ENCODE data around the gene DNASE1L2. TPM values are rescaled to one million over a fixed set of nuclear protein-coding genes. Genes with fewer than 3 reads are reported as not detected.

The DNASE1L2 gene
- total RNA-seq, 2 donors from 2014 or later = 0.37 to 0.42 TPM

- H3K9me3 ChIP-seq (ENCODE audit: control insufficient read depth, low read length, poor library complexity, severe bottlenecking) = no peaks in the 10 kb centered on the region
- peak within 1 kb of the TSS; percentile 88 for H3K4me3 Mint-ChIP-seq
- no peaks in the 10 kb centered on the region for H3K27me3 Mint-ChIP-seq
- H3K27ac Mint-ChIP-seq = peak within 1 kb of the TSS; percentile 83
- ATAC-seq (peak; percentile 98), DNase-seq (peak; percentile 97 to 99 (median 99))
- H3K36me3 Mint-ChIP-seq (ENCODE audit: low read depth) = no peaks in the 10 kb centered on the region
- peaks cover 9% of the 10 kb centered on the region for H3K4me1 Mint-ChIP-seq
These were observed 12.9 kb upstream of the DNASE1L2 start, which contains the start of gene E4F1 for GRCh38 chr16:2223221-2223941. E4F1 (plus strand) TSS chr16:2223591; CDS start chr16:2223614, 23 bp downstream.

DNA sequence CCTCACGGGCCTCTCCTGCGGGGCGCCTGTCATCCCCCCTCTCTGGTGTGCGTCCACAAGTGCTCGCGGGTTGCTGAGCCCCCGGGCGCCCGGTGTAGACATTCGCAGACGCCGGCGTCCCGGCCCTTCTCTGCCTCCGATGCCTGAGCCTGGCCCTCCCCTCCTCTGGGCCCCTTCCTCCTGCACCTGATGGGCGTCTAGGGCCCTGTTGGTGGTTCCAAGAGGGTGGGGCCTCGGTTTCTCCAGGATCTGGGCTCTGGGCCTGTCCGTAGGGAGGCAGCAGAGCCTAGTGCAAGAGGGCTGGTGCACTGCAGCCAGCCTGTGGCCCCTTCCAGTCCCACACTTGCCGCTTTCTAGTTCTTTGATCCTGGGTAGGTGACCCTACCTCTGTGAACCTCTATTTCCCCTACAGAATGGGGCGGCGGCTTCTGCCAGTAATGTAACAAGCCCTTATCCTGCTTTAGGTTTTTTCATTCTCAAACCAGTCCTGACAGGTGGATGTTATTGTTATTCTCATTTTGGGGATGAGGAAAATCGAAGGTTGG, 12.2 kb upstream of the DNASE1L2 start:
- no peaks in the 10 kb centered on the region for H3K9me3 ChIP-seq (ENCODE audit: control insufficient read depth, low read length, poor library complexity, severe bottlenecking)
- Mint-ChIP-seq H3K27ac (peak overlapping the region; percentile 83), H3K4me1 (peaks cover 9% of the 10 kb centered on the region), H3K27me3 (no peaks in the 10 kb centered on the region), H3K4me3 (peak overlapping the region; percentile 88), H3K36me3 (ENCODE audit: low read depth) (no peaks in the 10 kb centered on the region)
- DNase-seq (no peak), ATAC-seq (peak; percentile 14)

DNA sequence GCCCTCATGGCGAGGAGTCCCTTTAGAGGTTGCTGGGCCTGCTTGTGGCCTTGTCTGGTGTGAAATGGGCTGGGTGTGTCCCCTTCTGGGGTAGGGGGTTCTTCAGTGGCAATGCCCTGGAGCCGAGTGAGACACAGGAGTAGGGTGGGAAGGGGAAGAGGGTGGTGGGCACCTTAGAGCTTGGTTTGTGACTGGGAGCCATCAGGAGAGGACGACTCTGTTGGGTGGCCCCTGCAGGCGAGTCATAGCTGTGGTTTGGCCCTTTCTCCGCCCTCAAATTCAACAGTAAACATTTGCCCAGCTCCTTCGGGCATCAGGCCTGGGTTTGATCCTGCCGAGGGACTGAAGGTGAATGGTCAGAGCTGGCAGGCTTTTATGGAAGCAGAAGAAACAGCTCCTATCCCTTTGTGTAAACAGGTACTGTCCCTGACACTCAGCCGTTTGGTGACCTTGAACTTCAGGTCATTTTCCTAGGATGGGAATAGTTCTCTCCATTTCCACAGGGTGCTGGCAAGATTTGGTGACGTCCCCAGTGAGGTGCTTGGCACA, 9.9 kb upstream of the DNASE1L2 start:
- no peak for ATAC-seq
- H3K36me3 Mint-ChIP-seq (ENCODE audit: low read depth) = peaks cover 2% of the 10 kb centered on the region
- H3K4me3 Mint-ChIP-seq = peak overlapping the region; percentile 25

GRCh38 chr16:2226918-2227317, 9.3 kb upstream of the DNASE1L2 start:
- Mint-ChIP-seq H3K4me1 (peaks cover 9% of the 10 kb centered on the region), H3K4me3 (peak overlapping the region; percentile 67), H3K27ac (no peak overlapping the region), H3K27me3 (no peaks in the 10 kb centered on the region), H3K36me3 (ENCODE audit: low read depth) (peaks cover 2% of the 10 kb centered on the region)
- ATAC-seq (no peak), DNase-seq (no peak)
- H3K9me3 ChIP-seq (ENCODE audit: control insufficient read depth, low read length, poor library complexity, severe bottlenecking) = no peaks in the 10 kb centered on the region

More for the DNA sequence above, 9.9 kb upstream of the DNASE1L2 start:
- DNase-seq = no peak
- Mint-ChIP-seq H3K4me1 (peaks cover 9% of the 10 kb centered on the region), H3K27me3 (no peaks in the 10 kb centered on the region), H3K27ac (no peak overlapping the region)
- no peaks in the 10 kb centered on the region for H3K9me3 ChIP-seq (ENCODE audit: control insufficient read depth, low read length, poor library complexity, severe bottlenecking)

DNA sequence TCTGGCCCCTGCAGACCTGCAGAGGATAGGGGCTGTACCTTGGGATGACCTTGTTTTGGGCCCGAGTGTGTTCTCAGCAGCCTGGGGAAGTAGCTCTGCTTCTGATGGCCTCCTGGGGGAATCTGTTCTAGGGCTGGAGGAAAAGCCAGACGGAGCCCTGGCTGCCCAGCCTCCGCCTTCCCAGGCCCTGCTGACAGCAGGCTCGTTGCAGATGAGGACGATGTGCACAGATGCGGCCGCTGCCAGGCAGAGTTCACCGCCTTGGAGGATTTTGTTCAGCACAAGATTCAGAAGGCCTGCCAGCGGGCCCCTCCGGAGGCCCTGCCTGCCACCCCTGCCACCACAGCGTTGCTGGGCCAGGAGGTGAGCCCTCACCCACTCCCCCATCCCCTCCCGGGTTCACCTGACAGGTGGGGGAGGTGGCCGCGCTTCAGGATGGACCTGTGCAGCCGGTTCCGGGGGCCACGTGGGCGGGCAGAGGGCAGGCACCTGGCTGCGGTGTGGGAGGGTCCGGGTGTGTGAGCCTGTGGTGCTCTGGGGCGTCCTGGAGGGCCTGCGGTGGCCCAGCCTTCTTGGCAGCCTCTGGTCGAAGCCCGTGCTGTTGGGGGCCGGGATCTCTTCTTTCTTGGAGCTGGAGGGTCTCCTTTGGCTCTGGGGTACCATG, 8.0 kb upstream of the DNASE1L2 start:
- no peak for ATAC-seq
- H3K4me1 Mint-ChIP-seq = peaks cover 7% of the 10 kb centered on the region

GRCh38 chr16:2229091-2229490, 7.2 kb upstream of the DNASE1L2 start:
- no peaks in the 10 kb centered on the region for H3K9me3 ChIP-seq (ENCODE audit: control insufficient read depth, low read length, poor library complexity, severe bottlenecking)
- DNase-seq (no peak), ATAC-seq (no peak)
- H3K36me3 Mint-ChIP-seq (ENCODE audit: low read depth) = peaks cover 4% of the 10 kb centered on the region
- H3K4me1 Mint-ChIP-seq = peaks cover 5% of the 10 kb centered on the region
- H3K4me3 Mint-ChIP-seq = no peak overlapping the region
- H3K27ac Mint-ChIP-seq = no peak overlapping the region
- no peaks in the 10 kb centered on the region for H3K27me3 Mint-ChIP-seq

More for the DNA sequence above, 8.0 kb upstream of the DNASE1L2 start:
- DNase-seq = no peak
- Mint-ChIP-seq H3K4me3 (no peak overlapping the region), H3K27ac (no peak overlapping the region), H3K27me3 (no peaks in the 10 kb centered on the region), H3K36me3 (ENCODE audit: low read depth) (peaks cover 2% of the 10 kb centered on the region)
- H3K9me3 ChIP-seq (ENCODE audit: control insufficient read depth, low read length, poor library complexity, severe bottlenecking) = no peaks in the 10 kb centered on the region

- H3K27me3 Mint-ChIP-seq = no peaks in the 10 kb centered on the region
- H3K4me1 Mint-ChIP-seq = peaks cover 3% of the 10 kb centered on the region
- H3K27ac Mint-ChIP-seq = no peak overlapping the region
- ATAC-seq = no peak
- no peaks in the 10 kb centered on the region for H3K9me3 ChIP-seq (ENCODE audit: control insufficient read depth, low read length, poor library complexity, severe bottlenecking)
- H3K36me3 Mint-ChIP-seq (ENCODE audit: low read depth) = peaks cover 4% of the 10 kb centered on the region
- H3K4me3 Mint-ChIP-seq = peak overlapping the region; percentile 43
- DNase-seq = no peak
These were observed 6.5 kb upstream of the DNASE1L2 start for GRCh38 chr16:2229632-2230250.

- H3K9me3 ChIP-seq (ENCODE audit: control insufficient read depth, low read length, poor library complexity, severe bottlenecking) = no peaks in the 10 kb centered on the region
- ATAC-seq (no peak), DNase-seq (no peak)
- Mint-ChIP-seq H3K36me3 (ENCODE audit: low read depth) (peaks cover 4% of the 10 kb centered on the region), H3K27ac (no peak overlapping the region), H3K4me1 (peaks cover 5% of the 10 kb centered on the region), H3K4me3 (peak overlapping the region; percentile 43), H3K27me3 (no peaks in the 10 kb centered on the region)
These were observed 5.9 kb upstream of the DNASE1L2 start for GRCh38 chr16:2230376-2230775.

DNA sequence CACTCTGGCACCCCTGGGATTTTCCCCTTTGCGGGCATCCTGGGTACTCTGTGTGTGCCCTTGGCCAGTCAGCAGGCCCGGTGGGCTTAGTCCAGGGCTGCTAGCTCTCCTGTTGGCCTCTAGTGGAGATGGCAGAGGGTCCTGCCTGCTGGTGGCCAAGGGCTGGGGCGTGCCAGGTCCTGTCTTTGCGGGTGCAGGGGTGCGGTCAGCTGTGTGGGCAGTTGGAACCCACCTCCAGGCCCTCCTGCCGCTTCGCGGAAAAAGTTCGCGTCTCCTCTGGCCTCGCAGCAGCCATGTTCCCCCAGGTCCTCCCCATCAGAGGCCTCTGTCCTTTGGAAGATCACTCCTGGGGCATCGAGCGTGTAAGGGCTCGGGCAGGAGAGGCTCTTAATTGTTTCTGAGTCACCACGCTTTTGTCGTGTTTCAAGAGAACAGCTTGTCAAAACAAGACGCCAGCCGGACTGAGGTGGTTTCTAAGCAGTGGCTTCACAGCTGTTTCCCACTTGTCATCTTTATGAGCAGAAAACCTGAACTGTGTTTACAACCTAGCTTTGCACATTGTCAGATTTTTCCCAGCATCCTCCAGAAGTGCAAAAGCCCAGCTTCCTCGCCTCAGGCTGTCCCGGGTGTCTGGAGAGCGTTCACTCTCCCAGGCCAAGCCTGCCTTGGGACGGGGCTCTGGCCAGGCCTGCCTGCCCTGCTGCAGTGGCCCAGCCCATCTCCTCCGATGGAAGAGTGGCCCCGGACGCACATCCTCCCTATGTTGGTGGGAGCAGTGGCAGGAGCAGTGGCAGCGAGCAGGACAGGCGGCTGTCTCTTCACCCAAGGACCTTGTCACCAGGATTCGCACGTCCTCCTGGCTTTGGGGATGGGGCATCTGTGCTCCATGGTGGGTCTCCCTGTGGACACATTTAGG, 5.0 kb upstream of the DNASE1L2 start:
- H3K36me3 Mint-ChIP-seq (ENCODE audit: low read depth) = peaks cover 4% of the 10 kb centered on the region
- H3K9me3 ChIP-seq (ENCODE audit: control insufficient read depth, low read length, poor library complexity, severe bottlenecking) = no peaks in the 10 kb centered on the region
- no peak overlapping the region for H3K27ac Mint-ChIP-seq
- ATAC-seq (no peak), DNase-seq (no peak)
- peaks cover 6% of the 10 kb centered on the region for H3K4me1 Mint-ChIP-seq
- no peak overlapping the region for H3K4me3 Mint-ChIP-seq
- no peaks in the 10 kb centered on the region for H3K27me3 Mint-ChIP-seq

DNA sequence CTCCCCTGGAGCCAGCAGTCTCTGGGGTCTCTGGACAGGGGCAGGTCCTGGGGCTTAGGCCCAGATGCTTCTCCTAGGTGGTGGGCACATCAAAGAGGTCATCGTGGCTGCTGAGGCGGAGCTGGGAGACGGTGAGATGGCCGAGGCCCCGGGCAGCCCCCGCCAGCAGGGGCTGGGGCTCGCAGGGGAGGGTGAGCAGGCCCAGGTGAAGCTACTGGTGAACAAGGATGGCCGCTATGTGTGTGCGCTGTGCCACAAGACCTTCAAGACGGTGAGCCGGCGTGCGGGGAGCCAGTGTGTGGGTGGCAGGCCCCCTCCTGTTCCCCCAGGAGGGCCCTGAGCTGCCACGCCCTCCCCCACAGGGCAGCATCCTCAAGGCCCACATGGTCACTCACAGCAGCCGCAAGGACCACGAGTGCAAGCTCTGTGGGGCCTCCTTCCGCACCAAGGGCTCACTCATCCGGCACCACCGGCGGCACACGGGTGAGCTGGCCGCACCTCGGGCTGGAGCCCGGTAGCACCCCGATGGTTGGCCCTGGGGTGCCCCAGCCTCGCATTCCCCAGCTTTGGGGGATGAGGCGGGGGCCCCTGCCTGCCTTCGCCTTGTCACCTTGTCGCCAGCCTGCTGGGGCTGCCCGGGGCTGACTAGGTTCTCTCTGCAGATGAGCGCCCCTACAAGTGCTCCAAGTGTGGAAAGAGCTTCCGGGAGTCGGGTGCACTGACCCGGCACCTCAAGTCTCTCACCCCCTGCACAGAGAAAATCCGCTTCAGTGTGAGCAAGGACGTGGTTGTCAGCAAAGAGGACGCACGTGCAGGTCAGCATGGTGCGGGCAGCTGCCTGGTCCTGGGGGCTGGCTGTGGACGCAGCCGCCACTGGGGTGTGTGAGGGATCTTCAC, 3.9 kb upstream of the DNASE1L2 start:
- H3K4me1 Mint-ChIP-seq = peaks cover 3% of the 10 kb centered on the region
- ATAC-seq (no peak), DNase-seq (no peak)
- no peaks in the 10 kb centered on the region for H3K27me3 Mint-ChIP-seq
- no peak overlapping the region for H3K4me3 Mint-ChIP-seq
- H3K9me3 ChIP-seq (ENCODE audit: control insufficient read depth, low read length, poor library complexity, severe bottlenecking) = no peaks in the 10 kb centered on the region
- no peak overlapping the region for H3K27ac Mint-ChIP-seq
- peaks cover 4% of the 10 kb centered on the region for H3K36me3 Mint-ChIP-seq (ENCODE audit: low read depth)

GRCh38 chr16:2233046-2233775, 3.0 kb upstream of the DNASE1L2 start:
- no peaks in the 10 kb centered on the region for H3K9me3 ChIP-seq (ENCODE audit: control insufficient read depth, low read length, poor library complexity, severe bottlenecking)
- H3K4me3 Mint-ChIP-seq = no peak overlapping the region
- H3K4me1 Mint-ChIP-seq = peaks cover 3% of the 10 kb centered on the region
- peaks cover 4% of the 10 kb centered on the region for H3K36me3 Mint-ChIP-seq (ENCODE audit: low read depth)
- no peak for ATAC-seq
- no peaks in the 10 kb centered on the region for H3K27me3 Mint-ChIP-seq
- H3K27ac Mint-ChIP-seq = no peak overlapping the region
- no peak for DNase-seq

Measured in T-helper 17 cell (primary cell).